Measurements from ENCODE around the gene R3HDM4. TPM values are rescaled to one million over a fixed set of nuclear protein-coding genes. Genes with fewer than 3 reads are reported as not detected.
A peak's percentile ranks its signal among the peaks of the same experiment; 100 is the strongest.

Gene R3HDM4
- total and polyA plus RNA-seq, 4 donors: 31.6 to 139 (median 77.7) TPM

- Histone ChIP-seq H3K27me3 (ENCODE audit: control insufficient read depth in 3 of 3, insufficient read depth in 3 of 3, low read length in 2 of 3) (no peaks in the 10 kb centered on the region), H3K9ac (ENCODE audit: insufficient read depth in 1 of 2, low read length in 2 of 2) (no peak overlapping the region), H3K27ac (ENCODE audit: low read depth in 1 of 2, low read length in 1 of 2) (no peak overlapping the region), H3K36me3 (ENCODE audit: control insufficient read depth in 4 of 4, insufficient read depth in 4 of 4, low read length in 4 of 4) (peaks cover 0 to 15% (median 9%) of the 10 kb centered on the region in 4 donors), H3K4me3 (no peak overlapping the region), H3K9me3 (ENCODE audit: control insufficient read depth in 4 of 4, insufficient read depth in 3 of 4, low read length in 3 of 4) (peaks cover 0 to 2% (median 0%) of the 10 kb centered on the region in 4 donors), H3K4me1 (ENCODE audit: control insufficient read depth in 5 of 5, insufficient read depth in 5 of 5, low read length in 5 of 5) (peaks cover 0 to 35% (median 16%) of the 10 kb centered on the region in 5 donors)
- ATAC-seq (ENCODE audit: insufficient read depth, low FRiP score) (no peak), DNase-seq (peak in 1 of 3 donors; percentile 48)
- TF ChIP-seq CTCF (IDR thresholded peaks at IDR 0.05; ENCODE audit: control extremely low read depth, extremely low read depth): no peak
- WGBS, 2 donors: 83 to 91% methylated on average over 23 to 27 of the region's 27 CpGs
Measured at GRCh38 chr19:944171-944567, 31.1 kb upstream of the R3HDM4 start.

GRCh38 chr19:943551-944170 lies 30.6 kb upstream of the R3HDM4 start:
- DNase-seq (no peak), ATAC-seq (ENCODE audit: insufficient read depth, low FRiP score) (no peak)
- 98% methylated on average over 17 of the region's 17 CpGs for WGBS, 2 donors
- H3K4me1 ChIP-seq (ENCODE audit: control insufficient read depth in 5 of 5, insufficient read depth in 5 of 5, low read length in 5 of 5): peaks cover 0 to 35% (median 16%) of the 10 kb centered on the region in 5 donors
- peaks cover 0 to 15% (median 9%) of the 10 kb centered on the region in 4 donors for H3K36me3 ChIP-seq (ENCODE audit: control insufficient read depth in 4 of 4, insufficient read depth in 4 of 4, low read length in 4 of 4)
- no peak overlapping the region for H3K27ac ChIP-seq (ENCODE audit: low read depth in 1 of 2, low read length in 1 of 2)
- no peak overlapping the region for H3K9ac ChIP-seq (ENCODE audit: insufficient read depth in 1 of 2, low read length in 2 of 2)
- no peak overlapping the region for H3K4me3 ChIP-seq
- no peaks in the 10 kb centered on the region for H3K27me3 ChIP-seq (ENCODE audit: control insufficient read depth in 3 of 3, insufficient read depth in 3 of 3, low read length in 2 of 3)
- peaks cover 0 to 2% (median 0%) of the 10 kb centered on the region in 4 donors for H3K9me3 ChIP-seq (ENCODE audit: control insufficient read depth in 4 of 4, insufficient read depth in 3 of 4, low read length in 3 of 4)
- no peak for TF ChIP-seq CTCF (IDR thresholded peaks at IDR 0.05; ENCODE audit: control extremely low read depth, extremely low read depth)

- H3K27ac ChIP-seq (ENCODE audit: low read depth in 1 of 2, low read length in 1 of 2): no peak overlapping the region
- H3K36me3 ChIP-seq (ENCODE audit: control insufficient read depth in 4 of 4, insufficient read depth in 4 of 4, low read length in 4 of 4): peaks cover 0 to 19% (median 8%) of the 10 kb centered on the region in 4 donors
- H3K4me3 ChIP-seq: no peak overlapping the region
- 95 to 96% methylated on average over 32 of the region's 32 CpGs for WGBS, 2 donors
- no peak overlapping the region for H3K9ac ChIP-seq (ENCODE audit: insufficient read depth in 1 of 2, low read length in 2 of 2)
- H3K27me3 ChIP-seq (ENCODE audit: control insufficient read depth in 3 of 3, insufficient read depth in 3 of 3, low read length in 2 of 3): no peaks in the 10 kb centered on the region
- ATAC-seq (ENCODE audit: insufficient read depth, low FRiP score): no peak
- peaks cover 0 to 2% (median 0%) of the 10 kb centered on the region in 4 donors for H3K9me3 ChIP-seq (ENCODE audit: control insufficient read depth in 4 of 4, insufficient read depth in 3 of 4, low read length in 3 of 4)
- no peak for DNase-seq
- no peak for TF ChIP-seq CTCF (IDR thresholded peaks at IDR 0.05; ENCODE audit: control extremely low read depth, extremely low read depth)
- H3K4me1 ChIP-seq (ENCODE audit: control insufficient read depth in 5 of 5, insufficient read depth in 5 of 5, low read length in 5 of 5): peaks cover 0 to 35% (median 16%) of the 10 kb centered on the region in 5 donors
Measured at GRCh38 chr19:942133-942645, 29.2 kb upstream of the R3HDM4 start.
